Gastrocnemius medialis (tissue), 4 donors: Measurements from ENCODE around the gene MARK3.

Source experiments
- CTCF ChIP-seq, 5 experiments: fragments of 450-650 bp in 3 of 5; fragments of 200-600 bp in 2 of 5; sonication (generic) in 2 of 5; IDR thresholded peaks in 4 of 5; conservative IDR thresholded peaks in 1 of 5; 1 replicate in 4 of 5; 2 replicates in 1 of 5; pipeline ENCODE4 v1.5.1; 2016 to 2019; ENCODE audit warnings: antibody characterized with exemption in 5 of 5, mild to moderate bottlenecking in 3 of 5, moderate library complexity in 3 of 5
- POLR2A ChIP-seq, 2 donors: fragments of 450-650 bp; IDR thresholded peaks; one replicate each; pipeline ENCODE4 v1.6.1; 2017; ENCODE audit warnings: antibody characterized with exemption in 2 of 2, mild to moderate bottlenecking in 2 of 2, moderate library complexity in 2 of 2

GRCh38 chr14:103444837-103445524, 59.8 kb downstream of the MARK3 start:
- no peak for TF ChIP-seq POLR2A (IDR thresholded peaks at IDR 0.05)
- no peak for TF ChIP-seq CTCF (IDR thresholded peaks at IDR 0.05 in 4 of 5, conservative IDR thresholded peaks at IDR 0.05 in 1 of 5)
